Right cardiac atrium (tissue), 5 donors: Measurements from ENCODE around the gene COL15A1. TPM values are rescaled to one million over a fixed set of nuclear protein-coding genes. Genes with fewer than 3 reads are reported as not detected.
"Not testable (repeated sequence)": the region's sequence is repeated elsewhere in the genome, so short reads cannot be mapped to it uniquely, and the experiment has no call there.

ENCODE experiments used
- ATAC-seq, 2 donors: fragments of 200-7000 bp; cut with Tn5 transposase; one replicate each; pipeline versions ENCODE4 v1.8.0 to v1.9.1; 2020; ENCODE audit warnings: moderate library complexity in 2 of 2, mild to moderate bottlenecking in 1 of 2
- DNase-seq, 3 donors: peaks; one replicate each; pipeline ENCODE4 v3.0.0-alpha.2; 2020
- H3K27ac ChIP-seq: one replicate; pipeline ENCODE4 v1.5.1; 2013; ENCODE audit warnings: mild to moderate bottlenecking, low read length, control low read depth, moderate library complexity
- H3K27me3 ChIP-seq: one replicate; pipeline ENCODE4 v1.6.1; 2013; ENCODE audit not compliant: control insufficient read depth, insufficient read depth
- H3K4me1 ChIP-seq: one replicate; pipeline ENCODE4 v1.6.1; 2013; ENCODE audit warnings: low read length; ENCODE audit not compliant: control insufficient read depth, insufficient read depth
- H3K4me3 ChIP-seq: one replicate; pipeline ENCODE4 v1.5.1; 2013; ENCODE audit warnings: low read length, control low read depth
- H3K9me3 ChIP-seq: one replicate; pipeline ENCODE4 v1.6.1; 2013; ENCODE audit warnings: low read length; ENCODE audit not compliant: control insufficient read depth
- WGBS: extraction: QIAGEN DNeasy Blood & Tissue Kit; methylation state at CpG from one replicate; pipeline ENCODE4 v1.1.7; 2013; 5-methylcytosine and 5-hydroxymethylcytosine counted together
- intact Hi-C, 4 donors: fragments of 100-400 bp; cut with DNase I; formaldehyde crosslinking; loops; one replicate each; pipeline versions ENCODE4 v1.11.0 to v1.14.0; 2022 to 2023
- polyA plus RNA-seq: library from polyadenylated mRNA; stranded (reverse); fragments of 200-250 nt; gene quantifications from one replicate; pipeline ENCODE4 v1.2.3, GENCODE V29; 2013
- total RNA-seq, 4 donors: library from RNA; stranded (reverse); fragmentation: NEBNext Ultra II Directional; extraction: Animal tissue kit (Norgen Biotek cat#: 25700); gene quantifications; one replicate each; pipeline ENCODE4 v1.2.1, GENCODE V29; 2021
- donor health status: healthy with polysubstance abuse.
- donor health status: DM: no; HTN: yes; CAD: no.
- donor health status: DM: no; HTN: no; CAD: no.
- donor health status: DM: no; HTN: yes; CAD: no; lungs with severe emphysema.
- donor health status: DM: yes; HTN: yes; CAD: no.

The COL15A1 gene
- total and polyA plus RNA-seq, 5 donors = 22.5 to 87.1 (median 61.2) TPM

GRCh38 chr9:99003308-99003707 is 59.6 kb downstream of the COL15A1 start:
- ATAC-seq = no peak
- Histone ChIP-seq H3K9me3 (no peaks in the 10 kb centered on the region), H3K27ac (no peak overlapping the region), H3K4me3 (no peak overlapping the region), H3K4me1 (peaks cover 9% of the 10 kb centered on the region), H3K27me3 (no peaks in the 10 kb centered on the region)
- no peak for DNase-seq
- 93% methylated on average over 5 of the region's 5 CpGs for WGBS
- intact Hi-C loops = loop anchor here in 2 of 4 donors (10.0 kb wide), 1 partner anchor 131 kb away; no protein-coding TSS in a partner anchor

GRCh38 chr9:99004115-99004514 is 60.4 kb downstream of the COL15A1 start:
- ATAC-seq (no peak), DNase-seq (no peak)
- H3K4me1 ChIP-seq = peaks cover 7% of the 10 kb centered on the region
- intact Hi-C loops = loop anchor here in 2 of 4 donors (10.0 kb wide), 1 partner anchor 131 kb away; no protein-coding TSS in a partner anchor
- H3K27ac ChIP-seq = no peak overlapping the region
- WGBS = 90% methylated on average over 5 of the region's 5 CpGs
- H3K27me3 ChIP-seq = no peaks in the 10 kb centered on the region
- no peak overlapping the region for H3K4me3 ChIP-seq
- no peaks in the 10 kb centered on the region for H3K9me3 ChIP-seq

- Histone ChIP-seq H3K4me1 (peaks cover 6% of the 10 kb centered on the region), H3K9me3 (no peaks in the 10 kb centered on the region), H3K27me3 (no peaks in the 10 kb centered on the region), H3K27ac (no peak overlapping the region), H3K4me3 (no peak overlapping the region)
- peak; percentile 12 to 20 for ATAC-seq
- 91% methylated on average over 16 of the region's 16 CpGs for WGBS
- intact Hi-C loops = loop anchor here in 2 of 4 donors (10.0 kb wide), 1 partner anchor 130 kb away; no protein-coding TSS in a partner anchor
- DNase-seq = no peak
Measured at GRCh38 chr9:99004717-99005460, 61.2 kb downstream of the COL15A1 start.

DNA sequence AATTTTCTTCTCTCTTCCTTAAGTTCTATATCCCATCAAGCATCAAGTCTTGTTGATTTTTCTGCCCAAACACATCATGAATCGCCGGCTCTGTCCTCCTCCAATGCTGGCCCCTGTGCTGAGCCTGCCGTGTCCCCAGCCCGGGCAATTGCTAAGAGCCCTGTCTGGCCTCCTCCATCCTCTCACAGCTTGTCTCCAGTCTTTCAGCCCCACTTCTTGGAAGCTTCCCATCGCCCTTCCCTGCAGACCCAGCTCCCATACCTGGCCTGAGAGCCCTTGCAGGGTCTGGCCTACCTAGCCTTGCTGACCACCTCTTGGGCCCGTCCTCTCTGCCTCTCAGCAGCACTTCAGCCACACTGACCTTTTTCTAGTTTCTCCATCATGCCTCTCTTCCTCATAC is 61.9 kb downstream of the COL15A1 start:
- WGBS = 93% methylated on average over 6 of the region's 6 CpGs
- Histone ChIP-seq H3K4me1 (peaks cover 6% of the 10 kb centered on the region), H3K9me3 (no peaks in the 10 kb centered on the region), H3K27ac (no peak overlapping the region), H3K27me3 (no peaks in the 10 kb centered on the region), H3K4me3 (no peak overlapping the region)
- intact Hi-C loops = loop anchor here in 2 of 4 donors (10.0 kb wide), 1 partner anchor 129 kb away; no protein-coding TSS in a partner anchor
- DNase-seq = no peak
- peak in 1 of 2 donors; percentile 14 for ATAC-seq

- no peak overlapping the region for H3K4me3 ChIP-seq
- DNase-seq (no peak), ATAC-seq (no peak)
- no peaks in the 10 kb centered on the region for H3K9me3 ChIP-seq
- H3K27ac ChIP-seq = no peak overlapping the region
- H3K27me3 ChIP-seq = no peaks in the 10 kb centered on the region
- intact Hi-C loops = loop anchor here in 2 of 4 donors (10.0 kb wide), 1 partner anchor 128 kb away; no protein-coding TSS in a partner anchor
- peaks cover 6% of the 10 kb centered on the region for H3K4me1 ChIP-seq
- WGBS = 90% methylated on average over 1 of the region's 1 CpG
Measured at GRCh38 chr9:99006511-99006910, 62.8 kb downstream of the COL15A1 start.

DNA sequence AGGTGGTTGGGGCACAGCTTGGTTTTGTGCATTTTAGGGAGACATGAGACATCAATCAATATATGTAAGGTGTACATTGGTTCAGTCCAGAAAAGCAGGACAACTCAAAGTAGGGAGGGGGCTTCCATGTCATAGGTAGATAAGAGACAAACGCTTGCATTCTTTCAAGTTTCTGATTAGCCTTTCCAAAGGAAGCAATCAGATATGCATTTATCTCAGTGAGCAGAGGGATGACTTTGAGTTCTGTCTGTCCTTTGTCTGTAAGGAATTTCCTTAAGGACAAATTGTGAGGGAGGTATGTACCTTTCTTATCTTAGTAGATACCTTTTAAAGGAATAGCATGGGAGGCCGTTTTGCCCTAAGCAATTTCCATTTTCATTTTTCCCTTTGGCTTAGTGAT is 63.3 kb downstream of the COL15A1 start:
- Histone ChIP-seq H3K27me3 (no peaks in the 10 kb centered on the region), H3K4me3 (no peak overlapping the region), H3K9me3 (no peaks in the 10 kb centered on the region), H3K4me1 (peaks cover 6% of the 10 kb centered on the region), H3K27ac (no peak overlapping the region)
- intact Hi-C loops = loop anchor here in 2 of 4 donors (10.0 kb wide), 1 partner anchor 128 kb away; no protein-coding TSS in a partner anchor
- no peak for DNase-seq
- WGBS = 62% methylated on average over 2 of the region's 2 CpGs
- ATAC-seq = no peak

GRCh38 chr9:99008203-99008602 is 64.5 kb downstream of the COL15A1 start:
- no peak for ATAC-seq
- DNase-seq = no peak
- Histone ChIP-seq H3K9me3 (no peaks in the 10 kb centered on the region), H3K4me3 (no peak overlapping the region), H3K27ac (no peak overlapping the region), H3K4me1 (peaks cover 6% of the 10 kb centered on the region), H3K27me3 (no peaks in the 10 kb centered on the region)
- intact Hi-C loops = loop anchor here in 2 of 4 donors (10.0 kb wide), 1 partner anchor 127 kb away; no protein-coding TSS in a partner anchor

DNA sequence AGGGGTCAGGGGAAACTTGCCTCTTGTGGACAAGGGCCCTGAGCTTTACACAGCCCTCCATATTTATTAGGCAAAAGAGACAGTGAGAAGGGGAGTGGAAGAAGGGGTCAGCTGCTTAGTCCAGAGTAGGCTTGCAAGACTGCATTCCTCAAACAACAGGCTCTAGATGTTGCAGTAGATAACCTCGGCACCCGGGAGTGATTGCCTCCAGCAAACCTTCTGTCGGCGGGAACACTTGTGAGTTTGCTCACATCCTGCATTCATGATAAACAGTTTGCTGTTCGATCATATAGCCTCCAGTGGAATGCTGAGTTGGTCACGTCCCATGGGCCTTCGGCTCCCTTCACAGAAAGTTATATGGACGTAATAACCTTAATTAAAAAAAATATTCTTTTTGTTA is 66.7 kb downstream of the COL15A1 start:
- H3K4me3 ChIP-seq, intact Hi-C loops, H3K9me3 ChIP-seq, H3K27me3 ChIP-seq, H3K4me1 ChIP-seq, ATAC-seq, H3K27ac ChIP-seq, DNase-seq: not testable (repeated sequence)
- WGBS = 92% methylated on average over 8 of the region's 8 CpGs

DNA sequence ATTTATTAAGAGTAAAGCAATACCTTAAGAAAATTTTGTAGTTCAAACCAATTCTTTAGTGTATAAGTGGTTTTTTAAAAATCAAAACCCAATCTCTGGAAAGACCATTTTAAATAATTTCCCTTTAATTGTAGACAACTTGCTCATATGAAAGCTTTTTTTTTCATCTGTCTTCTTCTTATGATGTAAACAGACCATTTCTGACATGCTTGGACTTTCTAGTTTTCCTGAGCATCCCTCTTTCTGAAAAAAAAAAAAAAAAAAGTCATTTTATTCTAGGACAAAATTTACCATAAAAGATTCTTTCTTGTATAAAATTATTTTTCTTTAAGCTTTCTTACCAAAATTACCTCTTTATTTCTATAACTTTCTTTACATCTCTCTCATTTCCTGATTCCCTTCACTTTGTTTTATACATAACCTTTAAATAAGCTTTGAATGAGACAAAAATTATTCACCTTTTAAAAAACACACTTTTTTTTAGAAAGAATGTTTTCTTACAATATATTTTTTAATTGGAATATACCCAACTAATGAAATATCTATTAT is 67.5 kb downstream of the COL15A1 start:
- ATAC-seq (no peak), DNase-seq (no peak)
- Histone ChIP-seq H3K4me3 (no peak overlapping the region), H3K9me3 (no peaks in the 10 kb centered on the region), H3K27me3 (no peaks in the 10 kb centered on the region), H3K27ac (no peak overlapping the region), H3K4me1 (peaks cover 2% of the 10 kb centered on the region)
- intact Hi-C loops = no loop called here

- intact Hi-C loops = no loop called here
- DNase-seq (no peak), ATAC-seq (peak; percentile 69 to 81)
- no peaks in the 10 kb centered on the region for H3K27me3 ChIP-seq
- no peaks in the 10 kb centered on the region for H3K9me3 ChIP-seq
- H3K4me3 ChIP-seq = no peak overlapping the region
- 82% methylated on average over 5 of the region's 5 CpGs for WGBS
- no peak overlapping the region for H3K27ac ChIP-seq
- no peaks in the 10 kb centered on the region for H3K4me1 ChIP-seq
Measured at GRCh38 chr9:99012957-99013512, 69.3 kb downstream of the COL15A1 start.

- Histone ChIP-seq H3K4me1 (no peaks in the 10 kb centered on the region), H3K27me3 (no peaks in the 10 kb centered on the region), H3K4me3 (no peak overlapping the region), H3K9me3 (no peaks in the 10 kb centered on the region), H3K27ac (no peak overlapping the region)
- intact Hi-C loops = no loop called here
- no peak for DNase-seq
- whole genome bisulfite sequencing = 79% methylated on average over 4 of the region's 4 CpGs
- no peak for ATAC-seq
Measured at GRCh38 chr9:99013550-99013949, 69.8 kb downstream of the COL15A1 start.
